NCI-H526 (cell line): ENCODE results near the gene CACNA1D.
"Not testable (repeated sequence)": the region's sequence is repeated elsewhere in the genome, so short reads cannot be mapped to it uniquely, and the experiment has no call there.

ENCODE experiments used
- DNase-seq, 2 experiments: peaks; one replicate each; lab custom pipeline; 2025; lab: John Stamatoyannopoulos, UW

CACNA1D gene

GRCh38 chr3:53657651-53658050, 163.2 kb downstream of the CACNA1D start:
- no peak for DNase-seq

- no peak for DNase-seq
Observed at GRCh38 chr3:53658613-53659193, 164.3 kb downstream of the CACNA1D start.

- DNase-seq: no peak
Observed at GRCh38 chr3:53659996-53660395, 165.6 kb downstream of the CACNA1D start.

GRCh38 chr3:53661480-53661879, 167.1 kb downstream of the CACNA1D start:
- DNase-seq: no peak

- DNase-seq: not testable (repeated sequence)
Observed at GRCh38 chr3:53664812-53665211, 170.4 kb downstream of the CACNA1D start.

GRCh38 chr3:53665608-53666425, 171.4 kb downstream of the CACNA1D start:
- no peak for DNase-seq

- DNase-seq: peak in 1 of 2 experiments; percentile 7
Observed at GRCh38 chr3:53668872-53669271, 174.5 kb downstream of the CACNA1D start.

GRCh38 chr3:53670721-53671120, 176.3 kb downstream of the CACNA1D start:
- no peak for DNase-seq

GRCh38 chr3:53671192-53671960, 177.0 kb downstream of the CACNA1D start:
- DNase-seq: no peak

- DNase-seq: no peak
Observed at GRCh38 chr3:53671961-53672299, 177.5 kb downstream of the CACNA1D start.

GRCh38 chr3:53672981-53673380, 178.6 kb downstream of the CACNA1D start:
- no peak for DNase-seq

- no peak for DNase-seq
Observed at GRCh38 chr3:53673722-53674350, 179.4 kb downstream of the CACNA1D start.

- DNase-seq: no peak
Observed at GRCh38 chr3:53674582-53674981, 180.2 kb downstream of the CACNA1D start.

- DNase-seq: no peak
Observed at GRCh38 chr3:53675022-53675697, 180.7 kb downstream of the CACNA1D start.

GRCh38 chr3:53675942-53676341, 181.5 kb downstream of the CACNA1D start:
- DNase-seq: no peak

- peak in 1 of 2 experiments; percentile 41 for DNase-seq
Observed at GRCh38 chr3:53677413-53677812, 183.0 kb downstream of the CACNA1D start.

GRCh38 chr3:53680028-53680427, 185.6 kb downstream of the CACNA1D start:
- DNase-seq: no peak

GRCh38 chr3:53682807-53683206, 188.4 kb downstream of the CACNA1D start:
- no peak for DNase-seq

- DNase-seq: no peak
Observed at GRCh38 chr3:53688066-53688465, 193.7 kb downstream of the CACNA1D start.

GRCh38 chr3:53688989-53689388, 194.6 kb downstream of the CACNA1D start:
- peak in 1 of 2 experiments; percentile 14 for DNase-seq

- DNase-seq: no peak
Observed at GRCh38 chr3:53689681-53690080, 195.3 kb downstream of the CACNA1D start.

GRCh38 chr3:53690521-53690920, 196.1 kb downstream of the CACNA1D start:
- DNase-seq: no peak
